ENCODE results near the gene SAMD3. TPM values are rescaled to one million over a fixed set of nuclear protein-coding genes. Genes with fewer than 3 reads are reported as not detected.

SAMD3 gene
- total RNA-seq, 1 donor from 2014 or later, result 0.69 TPM

- Mint-ChIP-seq H3K4me3 (ENCODE audit: low read depth) (no peak overlapping the region), H3K9me3 (ENCODE audit: low read depth) (peaks cover 5% of the 10 kb centered on the region), H3K4me1 (ENCODE audit: low read depth) (no peaks in the 10 kb centered on the region), H3K36me3 (ENCODE audit: insufficient read depth) (no peaks in the 10 kb centered on the region), H3K27me3 (peaks cover 6% of the 10 kb centered on the region), H3K27ac (no peak overlapping the region)
- DNase-seq (ENCODE audit: low spot score, unreplicated experiment), result no peak
- no peak for TF ChIP-seq CTCF (IDR thresholded peaks at IDR 0.05; ENCODE audit: unreplicated experiment)
These were observed 62.8 kb downstream of the SAMD3 start for GRCh38 chr6:130159956-130160355.

DNA sequence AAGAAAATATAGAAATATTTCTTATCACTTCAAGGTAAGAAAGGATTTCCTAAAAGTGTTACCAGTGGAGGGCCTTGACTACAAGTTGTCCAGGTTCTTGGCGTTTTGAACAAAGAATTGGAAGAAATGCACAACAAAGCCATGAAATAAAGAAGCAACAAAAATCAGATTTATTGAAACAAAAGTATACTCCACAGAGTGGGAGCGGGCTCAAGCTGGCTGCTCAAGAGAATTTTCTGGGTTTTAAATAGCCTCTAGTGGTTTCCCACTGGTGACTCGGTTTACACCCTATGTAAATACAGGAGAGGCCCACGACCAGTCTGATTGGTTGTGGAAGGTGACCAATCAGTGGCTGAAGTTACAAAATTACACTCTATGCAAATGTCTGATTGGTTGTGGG, 64.2 kb downstream of the SAMD3 start:
- TF ChIP-seq CTCF (IDR thresholded peaks at IDR 0.05; ENCODE audit: unreplicated experiment), result no peak
- no peak overlapping the region for H3K4me3 Mint-ChIP-seq (ENCODE audit: low read depth)
- no peaks in the 10 kb centered on the region for H3K36me3 Mint-ChIP-seq (ENCODE audit: insufficient read depth)
- H3K4me1 Mint-ChIP-seq (ENCODE audit: low read depth), result no peaks in the 10 kb centered on the region
- H3K27me3 Mint-ChIP-seq, result no peaks in the 10 kb centered on the region
- peaks cover 3% of the 10 kb centered on the region for H3K9me3 Mint-ChIP-seq (ENCODE audit: low read depth)
- no peak for DNase-seq (ENCODE audit: low spot score, unreplicated experiment)
- H3K27ac Mint-ChIP-seq, result no peak overlapping the region

DNA sequence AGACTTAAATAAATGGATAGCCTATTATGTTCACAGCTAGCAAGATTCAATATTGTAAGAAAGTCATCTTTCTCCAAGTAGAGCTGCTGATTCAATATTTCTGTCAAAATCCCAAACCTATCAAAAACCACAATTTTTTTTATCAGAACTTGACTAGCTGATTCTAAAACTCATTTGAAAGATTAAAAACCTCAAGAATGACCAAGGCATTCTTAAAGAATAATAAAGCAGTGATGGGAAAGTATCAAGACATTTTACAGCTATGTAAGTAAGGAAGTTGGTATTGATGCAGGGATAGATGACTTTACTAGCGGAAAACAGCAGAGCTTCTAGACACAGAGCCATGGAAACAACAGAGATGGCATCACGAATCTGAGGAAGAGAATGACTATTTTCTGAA, 64.7 kb downstream of the SAMD3 start:
- H3K27ac Mint-ChIP-seq, result no peak overlapping the region
- no peak for TF ChIP-seq CTCF (IDR thresholded peaks at IDR 0.05; ENCODE audit: unreplicated experiment)
- H3K9me3 Mint-ChIP-seq (ENCODE audit: low read depth), result peaks cover 3% of the 10 kb centered on the region
- H3K4me1 Mint-ChIP-seq (ENCODE audit: low read depth), result no peaks in the 10 kb centered on the region
- H3K4me3 Mint-ChIP-seq (ENCODE audit: low read depth), result no peak overlapping the region
- H3K27me3 Mint-ChIP-seq, result no peaks in the 10 kb centered on the region
- H3K36me3 Mint-ChIP-seq (ENCODE audit: insufficient read depth), result no peaks in the 10 kb centered on the region
- DNase-seq (ENCODE audit: low spot score, unreplicated experiment), result no peak

- no peaks in the 10 kb centered on the region for H3K27me3 Mint-ChIP-seq
- H3K4me1 Mint-ChIP-seq (ENCODE audit: low read depth), result no peaks in the 10 kb centered on the region
- no peak for DNase-seq (ENCODE audit: low spot score, unreplicated experiment)
- H3K36me3 Mint-ChIP-seq (ENCODE audit: insufficient read depth), result no peaks in the 10 kb centered on the region
- TF ChIP-seq CTCF (IDR thresholded peaks at IDR 0.05; ENCODE audit: unreplicated experiment), result no peak
- peaks cover 3% of the 10 kb centered on the region for H3K9me3 Mint-ChIP-seq (ENCODE audit: low read depth)
- no peak overlapping the region for H3K4me3 Mint-ChIP-seq (ENCODE audit: low read depth)
- no peak overlapping the region for H3K27ac Mint-ChIP-seq
These were observed 65.8 kb downstream of the SAMD3 start for GRCh38 chr6:130156908-130157307.

DNA sequence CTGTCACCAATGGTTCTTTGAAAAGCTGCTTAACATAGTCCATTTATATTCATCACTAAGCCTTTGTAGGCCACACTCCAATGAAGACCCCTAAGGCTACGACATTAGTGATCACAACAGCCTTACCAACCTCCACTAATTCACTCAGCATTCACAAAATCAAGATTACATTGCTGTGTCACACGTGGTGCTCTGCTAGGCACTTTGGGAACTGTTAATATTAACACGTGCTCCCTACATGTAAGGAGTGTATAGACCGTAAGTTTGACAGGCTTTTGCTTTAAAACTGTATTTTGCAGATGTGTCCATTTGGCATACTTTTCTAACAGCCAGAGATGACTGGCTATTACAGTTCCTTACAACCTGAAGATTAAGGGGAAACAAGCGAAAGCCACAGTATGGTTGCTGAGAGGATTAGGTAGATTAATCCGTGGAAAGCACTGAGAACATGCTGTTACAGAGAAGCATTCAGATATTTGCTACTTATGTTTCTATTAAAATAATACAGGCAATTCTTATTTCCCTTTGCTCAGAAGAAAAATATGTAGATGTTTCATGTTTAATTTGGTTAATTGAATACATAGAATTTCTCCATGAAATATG, 69.7 kb downstream of the SAMD3 start:
- H3K4me1 Mint-ChIP-seq (ENCODE audit: low read depth), result no peaks in the 10 kb centered on the region
- no peak overlapping the region for H3K4me3 Mint-ChIP-seq (ENCODE audit: low read depth)
- DNase-seq (ENCODE audit: low spot score, unreplicated experiment), result no peak
- TF ChIP-seq CTCF (IDR thresholded peaks at IDR 0.05; ENCODE audit: unreplicated experiment), result no peak
- H3K27ac Mint-ChIP-seq, result no peak overlapping the region
- peaks cover under 1% of the 10 kb centered on the region for H3K9me3 Mint-ChIP-seq (ENCODE audit: low read depth)
- peaks cover 3% of the 10 kb centered on the region for H3K27me3 Mint-ChIP-seq
- H3K36me3 Mint-ChIP-seq (ENCODE audit: insufficient read depth), result peaks cover 7% of the 10 kb centered on the region

Data from progenitor cell of endocrine pancreas (in vitro differentiated cells).